ENCODE measurements around the gene PCNX1.
"Not testable (repeated sequence)": the region's sequence is repeated elsewhere in the genome, so short reads cannot be mapped to it uniquely, and the experiment has no call there.

Gene PCNX1

DNA sequence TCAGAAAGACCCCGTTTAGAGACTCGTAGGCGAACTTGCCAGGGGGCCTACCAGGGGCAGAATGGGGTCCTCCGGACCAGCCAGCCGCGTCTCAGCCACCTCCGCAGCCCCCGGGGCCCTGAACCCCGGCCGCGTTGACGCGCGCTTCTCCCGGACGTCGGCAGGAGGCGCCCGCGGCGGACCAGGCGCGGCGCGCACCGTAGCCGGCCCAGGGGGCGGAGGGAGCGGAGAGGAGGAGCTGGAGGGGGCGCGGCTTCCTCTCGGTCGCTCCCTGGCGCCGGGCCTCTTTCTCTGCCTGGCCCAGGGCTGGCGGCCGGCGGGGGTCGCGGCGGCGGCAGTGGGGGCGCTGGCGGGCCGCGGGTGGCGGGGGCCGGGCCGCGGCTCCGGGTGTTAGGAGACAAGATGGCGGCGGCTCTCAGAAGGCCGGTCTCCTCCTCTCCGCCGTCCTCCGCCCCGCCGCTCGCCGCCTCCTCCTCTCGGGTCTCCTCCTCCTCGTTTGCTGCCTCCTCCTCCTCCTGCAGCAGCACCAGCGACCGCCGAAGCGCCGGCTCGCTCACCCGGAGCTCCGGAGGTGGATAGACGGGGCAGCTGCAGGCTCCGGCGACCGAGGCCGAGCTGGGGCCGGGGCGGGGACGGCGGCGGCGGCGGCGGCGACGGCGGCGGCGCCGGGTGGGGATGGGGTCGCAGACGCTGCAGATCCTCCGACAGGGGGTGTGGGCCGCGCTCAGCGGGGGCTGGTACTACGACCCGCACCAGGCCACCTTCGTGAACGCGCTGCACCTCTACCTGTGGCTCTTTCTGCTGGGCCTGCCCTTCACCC is at the start of gene PCNX1:
PCNX1 (plus strand) TSS at position 284 of the 820 bp plus-strand sequence; CDS start at position 676, 392 bp downstream.
- ATAC-seq: peak; percentile 83
- peak; percentile 94 to 96 for DNase-seq (ENCODE audit: low spot score in 2 of 2)
- Mint-ChIP-seq H3K4me3 (peak within 1 kb of the TSS; percentile 85), H3K27ac (peak within 1 kb of the TSS; percentile 93), H3K9me3 (no peaks in the 10 kb centered on the region), H3K36me3 (peaks cover 20% of the 10 kb centered on the region), H3K4me1 (peaks cover 59% of the 10 kb centered on the region)

DNA sequence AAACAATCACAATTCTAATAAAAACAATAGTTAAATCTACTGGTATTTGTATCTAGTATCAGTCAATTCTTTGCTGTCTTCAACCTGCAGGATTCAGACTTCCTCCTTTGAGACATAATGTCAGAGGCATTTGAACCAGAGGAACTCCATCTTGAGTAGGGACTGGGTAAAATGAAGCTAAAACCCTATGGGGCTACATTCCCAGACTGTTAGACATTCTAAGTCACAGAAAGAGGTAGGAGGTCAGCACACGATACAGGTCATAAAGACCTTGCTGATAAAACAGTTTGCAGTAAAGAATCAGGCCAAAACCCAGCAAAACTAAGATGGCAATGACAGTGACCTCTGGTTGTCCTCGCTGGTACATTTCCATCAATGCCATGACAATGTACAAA is 49.8 kb upstream of the PCNX1 start:
- no peak for DNase-seq (ENCODE audit: low spot score in 2 of 2)
- H3K4me3 Mint-ChIP-seq: no peak overlapping the region
- no peak overlapping the region for H3K27ac Mint-ChIP-seq
- H3K36me3 Mint-ChIP-seq: no peaks in the 10 kb centered on the region
- H3K4me1 Mint-ChIP-seq: peaks cover 11% of the 10 kb centered on the region
- ATAC-seq: no peak
- no peaks in the 10 kb centered on the region for H3K9me3 Mint-ChIP-seq

DNA sequence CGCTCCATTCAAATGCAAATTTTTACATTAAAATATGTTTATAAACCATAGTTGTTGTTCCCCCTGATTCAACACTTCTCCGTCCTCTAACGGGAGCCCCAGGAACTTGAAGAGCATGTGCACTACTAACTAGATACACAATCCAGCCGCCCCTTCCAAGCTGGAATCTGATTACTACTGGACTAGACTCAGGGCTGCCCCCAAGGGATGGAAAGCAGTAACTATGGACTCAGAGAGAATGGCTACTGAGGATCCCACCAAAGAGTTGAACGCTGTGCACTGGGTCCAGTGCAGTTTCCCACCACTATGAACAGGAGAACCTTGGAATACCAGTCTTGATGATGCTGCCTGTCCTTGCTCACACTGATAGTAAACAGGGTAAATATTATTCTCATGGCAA is 48.6 kb upstream of the PCNX1 start:
- Mint-ChIP-seq H3K27ac (no peak overlapping the region), H3K4me1 (peaks cover 11% of the 10 kb centered on the region), H3K36me3 (no peaks in the 10 kb centered on the region), H3K9me3 (no peaks in the 10 kb centered on the region), H3K4me3 (no peak overlapping the region)
- DNase-seq (ENCODE audit: low spot score in 2 of 2) (no peak), ATAC-seq (no peak)

DNA sequence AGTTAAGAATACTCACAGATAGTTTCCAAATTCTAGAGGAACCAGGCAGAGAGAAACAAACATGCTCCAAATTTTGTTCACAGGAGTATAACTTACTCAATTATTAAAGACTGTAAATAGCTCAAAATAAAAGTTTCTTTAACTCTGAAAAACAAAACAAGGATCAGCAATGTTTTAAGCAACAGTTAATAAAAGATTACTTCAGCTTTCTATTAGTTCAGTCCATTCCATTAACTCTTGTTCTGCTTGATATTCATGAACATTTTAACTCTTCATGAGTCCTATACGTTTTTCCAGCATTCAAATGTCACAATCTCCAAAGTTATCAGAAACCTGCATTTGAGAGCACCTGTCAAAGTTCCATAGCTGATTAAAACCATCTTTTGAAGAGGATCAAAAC is 40.3 kb upstream of the PCNX1 start:
- DNase-seq (ENCODE audit: low spot score in 2 of 2); H3K4me3 Mint-ChIP-seq; H3K9me3 Mint-ChIP-seq; H3K36me3 Mint-ChIP-seq; H3K27ac Mint-ChIP-seq; ATAC-seq: not testable (repeated sequence)
- peaks cover 10% of the 10 kb centered on the region for H3K4me1 Mint-ChIP-seq

DNA sequence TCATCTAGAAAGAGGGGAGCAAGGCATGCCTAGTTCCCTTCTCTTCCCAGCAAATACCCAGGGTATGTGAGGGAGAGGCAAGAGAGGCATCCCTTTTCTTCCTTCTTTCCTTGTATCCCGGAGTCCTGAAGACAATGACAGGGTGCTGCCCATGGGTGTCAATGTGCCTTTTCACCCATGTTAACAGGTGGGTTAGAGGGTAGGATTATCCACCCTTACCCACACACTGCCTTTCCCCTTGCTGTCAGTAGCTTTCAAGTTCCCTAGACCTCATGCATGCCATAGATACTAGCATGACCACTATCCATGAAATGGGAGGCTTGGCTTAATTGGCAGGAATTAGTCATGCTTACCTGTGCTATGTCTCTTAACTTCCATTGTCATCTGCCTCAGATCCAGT is 36.3 kb upstream of the PCNX1 start:
- Mint-ChIP-seq H3K27ac (no peak overlapping the region), H3K4me1 (peaks cover 26% of the 10 kb centered on the region), H3K4me3 (peak overlapping the region; percentile 70), H3K9me3 (peaks cover 6% of the 10 kb centered on the region), H3K36me3 (no peaks in the 10 kb centered on the region)
- DNase-seq (ENCODE audit: low spot score in 2 of 2) (no peak), ATAC-seq (no peak)

DNA sequence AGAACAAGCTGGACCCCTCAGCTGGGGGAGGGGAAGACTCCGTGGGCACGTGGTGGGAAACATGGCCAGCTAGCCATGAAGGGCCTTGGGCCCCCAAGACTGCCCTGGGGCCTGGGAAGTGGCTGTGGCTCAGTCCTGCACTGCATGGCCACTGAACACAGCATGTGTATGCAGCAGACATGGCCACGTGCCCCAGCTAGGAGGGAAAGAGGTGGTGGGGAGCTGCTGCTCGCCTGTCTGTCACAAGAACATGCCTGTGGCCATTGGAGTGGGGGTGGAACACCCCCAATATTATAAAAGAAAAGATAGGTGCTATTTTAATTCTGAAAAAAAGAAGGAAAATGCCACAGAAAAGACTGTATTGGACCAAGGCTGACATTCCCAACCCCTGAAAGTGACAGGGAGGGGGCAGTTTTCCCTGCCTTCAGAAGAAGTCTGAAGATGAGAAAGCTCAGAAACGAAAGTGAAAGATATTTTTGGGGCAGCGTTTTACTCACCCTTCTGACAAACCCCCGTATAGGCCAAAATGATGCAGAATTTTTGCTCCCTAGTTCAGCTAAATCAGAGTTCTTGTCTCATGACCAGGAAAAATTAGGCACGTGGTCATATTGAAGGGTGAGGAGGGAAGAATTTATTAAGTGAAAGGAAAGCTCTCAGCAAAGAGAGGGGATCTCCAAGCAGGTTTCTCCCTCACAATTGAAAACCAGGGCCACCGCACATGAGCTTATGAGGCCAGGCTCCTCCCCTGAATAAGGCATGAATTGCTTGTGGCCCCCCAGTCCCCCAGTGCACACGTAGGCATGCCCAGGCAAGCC is 35.2 kb upstream of the PCNX1 start:
- peaks cover 6% of the 10 kb centered on the region for H3K9me3 Mint-ChIP-seq
- no peaks in the 10 kb centered on the region for H3K36me3 Mint-ChIP-seq
- H3K27ac Mint-ChIP-seq: peak overlapping the region; percentile 90
- DNase-seq (ENCODE audit: low spot score in 2 of 2) (peak in 1 of 2 donors; percentile 62), ATAC-seq (peak; percentile 86)
- H3K4me3 Mint-ChIP-seq: peak overlapping the region; percentile 70
- H3K4me1 Mint-ChIP-seq: peaks cover 26% of the 10 kb centered on the region

DNA sequence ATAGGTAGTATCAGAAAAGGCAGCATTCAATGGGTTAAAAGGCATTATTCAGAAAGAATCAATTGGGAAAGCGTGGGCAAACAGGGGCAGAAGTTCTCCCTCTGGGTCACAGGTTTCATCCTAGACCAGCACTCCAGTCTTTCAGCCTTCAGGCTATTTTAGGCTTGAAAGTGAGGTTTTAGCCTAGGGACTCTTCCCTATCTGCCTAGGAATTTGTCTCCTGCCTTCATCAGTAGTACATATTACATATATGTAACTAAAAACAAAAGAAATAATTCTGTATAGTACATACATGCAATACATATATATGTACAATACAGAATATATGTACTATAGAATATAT is 34.6 kb upstream of the PCNX1 start:
- ATAC-seq: no peak
- peak overlapping the region; percentile 90 for H3K27ac Mint-ChIP-seq

DNA sequence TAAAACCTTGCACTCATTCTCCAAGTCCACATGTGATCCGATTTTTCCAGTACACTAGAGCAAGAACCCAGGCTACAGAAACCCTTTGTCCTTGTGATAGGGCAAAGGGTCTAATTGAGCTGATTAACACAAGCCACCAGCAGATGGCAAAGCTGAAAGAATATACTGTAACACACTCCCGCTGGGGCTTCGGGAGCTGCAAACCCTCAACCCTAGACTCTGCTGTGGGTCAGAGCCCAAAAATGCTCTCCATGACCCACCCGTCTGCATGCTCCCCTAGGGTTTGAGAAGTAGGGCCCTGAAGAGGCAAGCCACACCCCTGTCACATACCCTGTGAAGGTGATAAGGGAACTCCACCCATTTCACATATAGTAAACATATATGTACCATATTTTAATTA is 33.6 kb upstream of the PCNX1 start:
- Mint-ChIP-seq H3K36me3 (no peaks in the 10 kb centered on the region), H3K4me1 (peaks cover 26% of the 10 kb centered on the region), H3K9me3 (peaks cover 6% of the 10 kb centered on the region), H3K27ac (no peak overlapping the region), H3K4me3 (no peak overlapping the region)
- ATAC-seq (peak; percentile 53), DNase-seq (ENCODE audit: low spot score in 2 of 2) (no peak)

More for the DNA sequence above, 34.6 kb upstream of the PCNX1 start:
- DNase-seq (ENCODE audit: low spot score in 2 of 2): no peak
- peaks cover 26% of the 10 kb centered on the region for H3K4me1 Mint-ChIP-seq
- H3K9me3 Mint-ChIP-seq: peaks cover 6% of the 10 kb centered on the region
- peak overlapping the region; percentile 70 for H3K4me3 Mint-ChIP-seq
- H3K36me3 Mint-ChIP-seq: no peaks in the 10 kb centered on the region

DNA sequence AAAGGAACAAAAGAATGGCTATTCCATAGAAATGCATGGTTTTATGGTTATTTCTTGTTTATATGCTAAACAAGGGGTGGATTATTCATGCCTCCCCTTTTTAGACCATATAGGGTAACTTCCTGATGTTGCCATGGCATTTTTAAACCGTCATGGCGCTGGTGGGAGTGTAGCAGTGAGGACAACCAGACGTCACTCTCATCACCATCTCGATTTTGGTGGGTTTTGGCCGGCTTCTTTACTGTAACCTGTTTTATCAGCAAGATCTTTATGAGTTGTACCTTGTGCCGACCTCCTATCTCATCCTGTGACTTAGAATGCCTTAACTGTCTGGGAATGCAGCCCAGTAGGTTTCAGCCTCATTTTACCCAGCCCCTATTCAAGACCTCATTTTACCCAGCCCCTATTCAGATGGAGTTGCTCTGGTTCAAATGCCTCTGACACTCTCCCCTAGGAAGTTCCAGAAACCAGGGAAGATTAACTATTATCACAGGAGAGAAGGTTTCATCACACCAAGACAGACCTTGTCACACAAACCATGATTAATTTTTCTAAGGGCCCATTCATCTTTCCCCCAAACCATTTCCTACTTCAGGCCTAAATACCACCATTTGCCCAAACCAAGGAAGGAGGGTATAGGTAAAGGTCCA is 31.3 kb upstream of the PCNX1 start:
- H3K9me3 Mint-ChIP-seq; H3K36me3 Mint-ChIP-seq; H3K27ac Mint-ChIP-seq; ATAC-seq; H3K4me3 Mint-ChIP-seq; DNase-seq (ENCODE audit: low spot score in 2 of 2): not testable (repeated sequence)
- H3K4me1 Mint-ChIP-seq: peaks cover 32% of the 10 kb centered on the region

DNA sequence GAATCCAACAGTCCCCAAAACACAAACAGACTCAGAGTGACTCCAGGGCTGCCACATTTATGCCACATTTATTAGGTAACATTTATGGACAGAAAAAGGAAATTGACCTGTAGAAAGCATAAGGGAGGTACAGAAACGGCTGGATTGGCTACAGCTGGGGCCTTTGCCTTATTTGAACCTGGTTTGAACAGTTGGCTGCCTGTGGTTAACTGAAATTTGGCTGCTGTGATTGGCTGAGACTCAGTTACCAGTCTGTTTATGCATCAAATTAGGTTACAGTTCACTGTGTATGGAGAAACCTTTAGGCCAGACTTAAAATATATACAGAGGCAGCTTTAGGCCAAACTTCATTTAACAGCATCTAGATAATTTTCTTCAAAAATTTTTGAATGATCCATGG is 27.8 kb upstream of the PCNX1 start:
- ATAC-seq (no peak), DNase-seq (ENCODE audit: low spot score in 2 of 2) (no peak)
- H3K9me3 Mint-ChIP-seq: no peaks in the 10 kb centered on the region
- peaks cover 32% of the 10 kb centered on the region for H3K4me1 Mint-ChIP-seq
- no peak overlapping the region for H3K4me3 Mint-ChIP-seq
- H3K27ac Mint-ChIP-seq: no peak overlapping the region
- H3K36me3 Mint-ChIP-seq: no peaks in the 10 kb centered on the region

DNA sequence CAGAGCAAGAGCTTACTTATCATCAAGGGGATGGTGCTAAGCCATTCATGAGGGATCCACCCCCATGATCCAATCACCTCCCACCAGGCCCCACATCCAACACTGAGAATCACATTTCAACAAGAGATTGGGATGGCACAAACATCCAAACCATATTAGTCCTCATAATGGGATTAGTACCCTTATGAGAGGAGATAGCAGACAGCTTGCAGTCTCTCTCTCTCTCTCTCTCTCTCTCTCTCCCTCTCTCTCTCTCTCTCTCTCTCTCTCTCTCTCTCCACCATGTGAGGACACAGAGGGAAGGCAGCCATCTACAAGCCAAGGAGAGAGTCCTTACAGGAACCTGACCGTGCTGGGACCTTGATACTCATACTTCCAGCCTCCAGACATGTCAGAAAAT is 26.4 kb upstream of the PCNX1 start:
- ATAC-seq; DNase-seq (ENCODE audit: low spot score in 2 of 2); H3K4me3 Mint-ChIP-seq; H3K9me3 Mint-ChIP-seq; H3K27ac Mint-ChIP-seq; H3K36me3 Mint-ChIP-seq: not testable (repeated sequence)
- peaks cover 43% of the 10 kb centered on the region for H3K4me1 Mint-ChIP-seq

DNA sequence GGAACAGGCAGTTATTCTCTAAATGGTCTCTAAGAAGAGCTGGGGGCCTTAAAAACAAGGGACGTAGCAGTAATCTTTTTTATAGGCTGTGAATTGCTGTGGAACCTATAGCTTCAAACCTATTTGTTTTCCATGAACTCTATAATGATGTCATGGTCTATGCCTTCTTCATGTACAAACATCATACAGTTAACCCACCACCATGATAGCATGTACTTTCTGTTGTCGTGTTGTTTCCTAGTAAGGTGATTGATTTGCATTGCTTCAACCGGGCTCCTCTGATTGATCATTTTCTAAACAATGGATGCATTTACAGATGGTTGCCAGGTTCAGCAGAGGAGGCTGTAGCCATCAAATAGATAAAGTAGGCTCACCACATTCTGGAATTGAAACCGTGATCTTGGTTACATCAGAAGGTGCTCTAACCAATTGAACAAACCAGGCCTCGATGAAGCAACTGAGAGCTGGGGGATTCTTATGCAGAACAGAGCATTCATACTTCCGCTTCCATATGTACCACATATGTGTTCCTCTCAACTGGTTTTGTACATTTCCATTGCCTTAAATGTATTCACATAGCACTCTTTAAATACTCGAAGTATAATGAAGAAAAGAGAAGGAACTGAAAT is 25.6 kb upstream of the PCNX1 start:
- DNase-seq (ENCODE audit: low spot score in 2 of 2) (no peak), ATAC-seq (no peak)
- H3K36me3 Mint-ChIP-seq: peaks cover 6% of the 10 kb centered on the region
- H3K4me1 Mint-ChIP-seq: peaks cover 51% of the 10 kb centered on the region
- no peak overlapping the region for H3K27ac Mint-ChIP-seq
- no peaks in the 10 kb centered on the region for H3K9me3 Mint-ChIP-seq
- H3K4me3 Mint-ChIP-seq: no peak overlapping the region

DNA sequence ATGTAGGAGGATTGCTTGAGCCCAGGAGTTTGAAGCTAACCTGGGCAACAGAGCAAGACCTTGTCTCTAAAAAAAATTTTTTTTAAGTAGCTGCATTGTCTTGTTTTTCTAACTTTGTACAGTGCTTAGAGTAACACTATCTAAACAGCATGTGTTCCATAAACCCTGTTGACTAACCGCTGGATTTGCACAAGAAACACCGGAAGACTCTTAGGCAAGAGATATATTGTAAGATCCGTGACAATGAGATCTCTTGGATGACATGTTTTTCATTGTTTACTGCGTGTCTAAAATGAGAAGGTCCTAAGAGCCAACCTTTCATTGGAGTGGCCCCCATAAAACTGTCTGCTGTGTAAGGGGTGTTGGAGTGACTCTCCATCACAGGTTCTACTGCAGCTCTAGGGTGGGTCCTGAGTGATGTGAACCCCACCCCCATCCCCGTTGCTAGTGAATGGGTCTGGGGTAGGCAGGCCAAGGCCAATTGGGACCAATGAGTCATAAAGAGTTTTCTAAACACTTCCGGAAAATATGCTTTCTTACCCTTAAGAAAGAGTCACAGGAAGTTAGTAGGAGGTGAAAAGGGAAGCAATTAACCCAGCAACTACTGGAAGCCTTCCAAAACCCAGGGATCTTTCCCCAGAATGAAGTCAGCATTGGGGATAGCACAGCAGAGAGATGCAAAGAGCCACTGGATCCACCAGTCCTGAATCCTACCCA is 24.3 kb upstream of the PCNX1 start:
- peaks cover 11% of the 10 kb centered on the region for H3K36me3 Mint-ChIP-seq

DNA sequence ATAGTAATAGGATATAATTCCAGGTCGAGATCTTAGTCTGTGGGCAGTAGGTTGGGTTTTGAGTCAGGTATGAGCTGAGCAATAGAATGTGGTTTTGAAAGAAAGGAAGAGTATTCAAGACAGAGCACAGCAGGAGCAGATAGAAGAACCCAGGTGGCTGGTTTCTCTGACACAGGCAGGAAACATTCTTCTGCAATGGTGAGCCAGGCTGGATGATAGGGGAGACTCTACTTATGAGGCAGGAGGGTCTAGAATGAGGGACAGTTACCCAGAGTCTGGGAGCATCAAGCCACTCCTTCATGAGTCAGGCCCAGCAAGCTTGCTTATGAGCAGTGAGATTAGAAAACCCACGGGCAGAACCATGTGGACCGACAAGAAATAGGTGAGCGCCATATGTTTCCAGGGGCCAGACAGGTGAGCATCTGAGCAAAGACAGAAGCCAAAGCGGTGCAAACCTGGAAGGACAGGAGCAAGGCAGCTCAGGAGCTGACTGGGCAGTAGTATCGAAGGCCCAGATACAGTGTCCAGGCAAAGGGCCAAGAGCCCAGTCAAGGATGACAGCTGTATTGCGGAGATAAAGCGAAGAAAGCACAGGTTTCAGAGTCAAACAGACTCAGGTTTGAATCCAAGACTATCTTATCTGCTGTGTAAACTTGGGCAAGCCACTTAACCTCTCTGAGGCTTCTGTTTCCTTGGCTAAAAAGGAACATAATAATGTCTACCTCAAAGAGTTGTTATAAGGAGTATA is 22.5 kb upstream of the PCNX1 start:
- peak; percentile 61 for ATAC-seq

More for the DNA sequence above, 24.3 kb upstream of the PCNX1 start:
- Mint-ChIP-seq H3K4me1 (peaks cover 64% of the 10 kb centered on the region), H3K4me3 (no peak overlapping the region), H3K27ac (no peak overlapping the region), H3K9me3 (no peaks in the 10 kb centered on the region)
- ATAC-seq (no peak), DNase-seq (ENCODE audit: low spot score in 2 of 2) (no peak)

More for the DNA sequence above, 22.5 kb upstream of the PCNX1 start:
- Mint-ChIP-seq H3K27ac (peak overlapping the region; percentile 90), H3K9me3 (no peaks in the 10 kb centered on the region), H3K4me3 (peak overlapping the region; percentile 60), H3K36me3 (peaks cover 11% of the 10 kb centered on the region), H3K4me1 (peaks cover 82% of the 10 kb centered on the region)
- peak in 1 of 2 donors; percentile 65 for DNase-seq (ENCODE audit: low spot score in 2 of 2)
